SJSA1 (cell line): ENCODE data around the gene GSTT2B. TPM values are rescaled to one million over a fixed set of nuclear protein-coding genes. Genes with fewer than 3 reads are reported as not detected.
A peak's percentile ranks its signal among the peaks of the same experiment; 100 is the strongest.
"Not testable (repeated sequence)": the region's sequence is repeated elsewhere in the genome, so short reads cannot be mapped to it uniquely, and the experiment has no call there.

Experiments
- DNase-seq, 2 experiments: peaks; one replicate each; pipeline ENCODE4 v3.0.0-alpha.2; 2015 to 2020; ENCODE audit warnings: low spot score in 2 of 2, low read depth in 1 of 2
- H3K27ac ChIP-seq: fragments of 250-450 bp; sonication (Bioruptor Pico); 2 replicates; pipeline ENCODE4 v1.5.1; 2020; ENCODE audit warnings: mild to moderate bottlenecking, moderate library complexity
- H3K27me3 ChIP-seq: fragments of 250-450 bp; sonication (Bioruptor Pico); replicated peaks from 2 replicates; pipeline ENCODE4 v1.5.1; 2020; ENCODE audit warnings: mild to moderate bottlenecking, moderate library complexity
- H3K36me3 ChIP-seq: fragments of 250-450 bp; sonication (Bioruptor Pico); 2 replicates; pipeline ENCODE4 v1.5.1; 2020; ENCODE audit warnings: mild to moderate bottlenecking
- H3K4me1 ChIP-seq: fragments of 250-450 bp; sonication (Bioruptor Pico); replicated peaks from 2 replicates; pipeline ENCODE4 v1.6.1; 2021; ENCODE audit warnings: mild to moderate bottlenecking
- H3K4me3 ChIP-seq: fragments of 250-450 bp; sonication (Bioruptor Pico); 2 replicates; pipeline ENCODE4 v1.5.1; 2020; ENCODE audit warnings: mild to moderate bottlenecking
- H3K9me3 ChIP-seq: fragments of 250-450 bp; sonication (Bioruptor Pico); replicated peaks from 2 replicates; pipeline ENCODE4 v1.5.1; 2020; ENCODE audit warnings: mild to moderate bottlenecking
- total RNA-seq: library from RNA; depleted of rRNA; stranded (reverse); fragments of >200 nt; shearing (Covaris generic); gene quantifications from 2 replicates; pipeline ENCODE4 v1.2.3, GENCODE V29; 2014

GSTT2B gene
- total RNA-seq, 1 experiment from 2014 or later: 17.8 TPM

- Histone ChIP-seq H3K27me3 (no peaks in the 10 kb centered on the region), H3K4me3 (no peak overlapping the region), H3K9me3 (no peaks in the 10 kb centered on the region), H3K4me1 (peaks cover 6% of the 10 kb centered on the region), H3K36me3 (no peaks in the 10 kb centered on the region), H3K27ac (peak overlapping the region; percentile 29; the same call in 1 of the 2 replicates)
- no peak for DNase-seq
Observed at GRCh38 chr22:24001314-24001713, 40.3 kb upstream of the GSTT2B start.

- not testable (repeated sequence) for H3K36me3 ChIP-seq, H3K4me3 ChIP-seq, DNase-seq, H3K27ac ChIP-seq, H3K4me1 ChIP-seq, H3K27me3 ChIP-seq, H3K9me3 ChIP-seq
Observed at GRCh38 chr22:23999779-24000178, 38.8 kb upstream of the GSTT2B start.

GRCh38 chr22:23997092-23997491 is 36.1 kb upstream of the GSTT2B start:
- no peak for DNase-seq
- H3K4me3 ChIP-seq: no peak overlapping the region
- H3K4me1 ChIP-seq: peaks cover 6% of the 10 kb centered on the region
- no peaks in the 10 kb centered on the region for H3K27me3 ChIP-seq
- H3K9me3 ChIP-seq: no peaks in the 10 kb centered on the region
- no peaks in the 10 kb centered on the region for H3K36me3 ChIP-seq
- H3K27ac ChIP-seq: no peak overlapping the region

- not testable (repeated sequence) for H3K4me1 ChIP-seq, H3K36me3 ChIP-seq, H3K27me3 ChIP-seq, H3K9me3 ChIP-seq, DNase-seq, H3K27ac ChIP-seq, H3K4me3 ChIP-seq
Observed at GRCh38 chr22:23993581-23994177, 32.7 kb upstream of the GSTT2B start.

- H3K4me1 ChIP-seq, H3K4me3 ChIP-seq, DNase-seq, H3K9me3 ChIP-seq, H3K27me3 ChIP-seq, H3K36me3 ChIP-seq, H3K27ac ChIP-seq: not testable (repeated sequence)
Observed at GRCh38 chr22:23993080-23993479, 32.1 kb upstream of the GSTT2B start.

GRCh38 chr22:23989583-23990244 is 28.7 kb upstream of the GSTT2B start:
- peak in 1 of 2 experiments; percentile 43 for DNase-seq
- not testable (repeated sequence) for H3K27me3 ChIP-seq, H3K9me3 ChIP-seq, H3K4me3 ChIP-seq, H3K27ac ChIP-seq, H3K36me3 ChIP-seq, H3K4me1 ChIP-seq

GRCh38 chr22:23986538-23987178 is 25.7 kb upstream of the GSTT2B start:
- not testable (repeated sequence) for H3K36me3 ChIP-seq, DNase-seq, H3K4me1 ChIP-seq, H3K4me3 ChIP-seq, H3K27me3 ChIP-seq, H3K9me3 ChIP-seq, H3K27ac ChIP-seq

GRCh38 chr22:23986089-23986488 is 25.1 kb upstream of the GSTT2B start:
- not testable (repeated sequence) for H3K27me3 ChIP-seq, H3K4me1 ChIP-seq, H3K4me3 ChIP-seq, H3K36me3 ChIP-seq, H3K27ac ChIP-seq, DNase-seq, H3K9me3 ChIP-seq

- Histone ChIP-seq H3K9me3 (no peaks in the 10 kb centered on the region), H3K36me3 (no peaks in the 10 kb centered on the region), H3K27me3 (no peaks in the 10 kb centered on the region), H3K4me3 (no peak overlapping the region), H3K27ac (no peak overlapping the region), H3K4me1 (no peaks in the 10 kb centered on the region)
- no peak for DNase-seq
Observed at GRCh38 chr22:23984430-23984829, 23.4 kb upstream of the GSTT2B start.

GRCh38 chr22:23980567-23980966 is 19.6 kb upstream of the GSTT2B start:
- not testable (repeated sequence) for H3K36me3 ChIP-seq, H3K27ac ChIP-seq, DNase-seq, H3K27me3 ChIP-seq, H3K9me3 ChIP-seq, H3K4me1 ChIP-seq, H3K4me3 ChIP-seq

GRCh38 chr22:23979557-23980240 is 18.7 kb upstream of the GSTT2B start, which contains the start of gene GSTT2:
GSTT2 (plus strand) TSS chr22:23980134.
- H3K9me3 ChIP-seq, H3K27ac ChIP-seq, H3K4me3 ChIP-seq, H3K4me1 ChIP-seq, H3K36me3 ChIP-seq, DNase-seq, H3K27me3 ChIP-seq: not testable (repeated sequence)

GRCh38 chr22:23977304-23977703 is 16.3 kb upstream of the GSTT2B start:
- not testable (repeated sequence) for H3K27ac ChIP-seq, H3K4me1 ChIP-seq, DNase-seq, H3K9me3 ChIP-seq, H3K36me3 ChIP-seq, H3K4me3 ChIP-seq, H3K27me3 ChIP-seq

- H3K4me1 ChIP-seq, H3K27ac ChIP-seq, H3K4me3 ChIP-seq, H3K9me3 ChIP-seq, H3K27me3 ChIP-seq, DNase-seq: not testable (repeated sequence)
- H3K36me3 ChIP-seq: peaks cover 22% of the 10 kb centered on the region
Observed at GRCh38 chr22:23974836-23975352, 13.9 kb upstream of the GSTT2B start.

- not testable (repeated sequence) for DNase-seq, H3K4me3 ChIP-seq, H3K27ac ChIP-seq, H3K4me1 ChIP-seq, H3K9me3 ChIP-seq, H3K27me3 ChIP-seq
- peaks cover 27% of the 10 kb centered on the region for H3K36me3 ChIP-seq
Observed at GRCh38 chr22:23974345-23974744, 13.3 kb upstream of the GSTT2B start, which contains the start of gene DDT. DDT (minus strand) TSS chr22:23974441; CDS start chr22:23974414, 27 bp downstream.
